Measurements from ENCODE around the gene DSCAM. TPM values are rescaled to one million over a fixed set of nuclear protein-coding genes. Genes with fewer than 3 reads are reported as not detected.

The DSCAM gene
- total RNA-seq, 1 donor: not detected

GRCh38 chr21:40315626-40316025 is 531.3 kb downstream of the DSCAM start:
- H3K4me3 ChIP-seq (ENCODE audit: insufficient read depth, low read length): no peak overlapping the region
- H4K20me1 ChIP-seq (ENCODE audit: insufficient read depth, low read length): no peaks in the 10 kb centered on the region
- H3K36me3 ChIP-seq (ENCODE audit: insufficient read depth, low read length): no peaks in the 10 kb centered on the region
- H3K79me2 ChIP-seq (ENCODE audit: insufficient read depth, low read length): no peaks in the 10 kb centered on the region
- H2AFZ ChIP-seq (ENCODE audit: low read length): no peak overlapping the region
- H3K27ac ChIP-seq (ENCODE audit: low read depth, low read length): no peak overlapping the region
- TF ChIP-seq, protein P1, sequence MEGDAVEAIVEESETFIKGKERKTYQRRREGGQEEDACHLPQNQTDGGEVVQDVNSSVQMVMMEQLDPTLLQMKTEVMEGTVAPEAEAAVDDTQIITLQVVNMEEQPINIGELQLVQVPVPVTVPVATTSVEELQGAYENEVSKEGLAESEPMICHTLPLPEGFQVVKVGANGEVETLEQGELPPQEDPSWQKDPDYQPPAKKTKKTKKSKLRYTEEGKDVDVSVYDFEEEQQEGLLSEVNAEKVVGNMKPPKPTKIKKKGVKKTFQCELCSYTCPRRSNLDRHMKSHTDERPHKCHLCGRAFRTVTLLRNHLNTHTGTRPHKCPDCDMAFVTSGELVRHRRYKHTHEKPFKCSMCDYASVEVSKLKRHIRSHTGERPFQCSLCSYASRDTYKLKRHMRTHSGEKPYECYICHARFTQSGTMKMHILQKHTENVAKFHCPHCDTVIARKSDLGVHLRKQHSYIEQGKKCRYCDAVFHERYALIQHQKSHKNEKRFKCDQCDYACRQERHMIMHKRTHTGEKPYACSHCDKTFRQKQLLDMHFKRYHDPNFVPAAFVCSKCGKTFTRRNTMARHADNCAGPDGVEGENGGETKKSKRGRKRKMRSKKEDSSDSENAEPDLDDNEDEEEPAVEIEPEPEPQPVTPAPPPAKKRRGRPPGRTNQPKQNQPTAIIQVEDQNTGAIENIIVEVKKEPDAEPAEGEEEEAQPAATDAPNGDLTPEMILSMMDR (IDR thresholded peaks at IDR 0.05; ENCODE audit: extremely low read depth, low read depth, low read length): no peak
- no peak overlapping the region for H3K4me2 ChIP-seq (ENCODE audit: insufficient read depth, low read length)
- no peaks in the 10 kb centered on the region for H3K27me3 ChIP-seq (ENCODE audit: insufficient read depth, low read length)
- H3K9me3 ChIP-seq (ENCODE audit: low read depth, low read length): no peaks in the 10 kb centered on the region
- H3K4me1 ChIP-seq (ENCODE audit: insufficient read depth, low read length): no peaks in the 10 kb centered on the region
- no peak for DNase-seq (ENCODE audit: insufficient read length, low spot score, missing footprints)

DNA sequence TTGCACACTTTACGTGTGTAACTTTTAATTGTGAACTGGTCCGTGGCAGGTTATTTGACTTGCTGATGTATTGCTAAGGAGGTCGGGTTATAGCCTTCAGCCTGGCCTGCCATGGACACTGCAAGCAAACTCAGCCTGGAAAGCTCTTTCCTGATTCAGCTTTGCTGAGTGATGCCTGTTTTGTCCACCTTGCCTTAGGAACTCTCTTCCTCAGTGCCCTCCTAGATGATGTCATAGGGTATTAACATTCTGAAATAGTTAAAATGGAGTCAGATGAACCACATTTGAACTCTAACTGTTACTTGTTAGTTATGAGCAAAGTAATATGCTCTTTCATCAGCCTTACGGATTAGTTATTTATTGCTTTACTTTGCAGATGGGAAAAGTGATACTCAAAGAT is 533.7 kb downstream of the DSCAM start:
- Histone ChIP-seq H4K20me1 (ENCODE audit: insufficient read depth, low read length) (no peaks in the 10 kb centered on the region), H3K4me2 (ENCODE audit: insufficient read depth, low read length) (no peak overlapping the region), H3K36me3 (ENCODE audit: insufficient read depth, low read length) (no peaks in the 10 kb centered on the region), H3K4me3 (ENCODE audit: insufficient read depth, low read length) (no peak overlapping the region), H3K79me2 (ENCODE audit: insufficient read depth, low read length) (no peaks in the 10 kb centered on the region), H3K27me3 (ENCODE audit: insufficient read depth, low read length) (no peaks in the 10 kb centered on the region), H3K27ac (ENCODE audit: low read depth, low read length) (no peak overlapping the region), H3K4me1 (ENCODE audit: insufficient read depth, low read length) (no peaks in the 10 kb centered on the region), H3K9me3 (ENCODE audit: low read depth, low read length) (no peaks in the 10 kb centered on the region), H2AFZ (ENCODE audit: low read length) (no peak overlapping the region)
- DNase-seq (ENCODE audit: insufficient read length, low spot score, missing footprints): no peak
- TF ChIP-seq, protein P1 (IDR thresholded peaks at IDR 0.05; ENCODE audit: extremely low read depth, low read depth, low read length): no peak

GRCh38 chr21:40300300-40300699 is 546.7 kb downstream of the DSCAM start:
- H2AFZ ChIP-seq (ENCODE audit: low read length): no peak overlapping the region
- no peak overlapping the region for H3K4me3 ChIP-seq (ENCODE audit: insufficient read depth, low read length)
- H3K4me2 ChIP-seq (ENCODE audit: insufficient read depth, low read length): no peak overlapping the region
- H3K27me3 ChIP-seq (ENCODE audit: insufficient read depth, low read length): no peaks in the 10 kb centered on the region
- no peaks in the 10 kb centered on the region for H3K36me3 ChIP-seq (ENCODE audit: insufficient read depth, low read length)
- no peak overlapping the region for H3K27ac ChIP-seq (ENCODE audit: low read depth, low read length)
- H3K4me1 ChIP-seq (ENCODE audit: insufficient read depth, low read length): no peaks in the 10 kb centered on the region
- no peaks in the 10 kb centered on the region for H4K20me1 ChIP-seq (ENCODE audit: insufficient read depth, low read length)
- H3K9me3 ChIP-seq (ENCODE audit: low read depth, low read length): peaks cover 3% of the 10 kb centered on the region
- no peaks in the 10 kb centered on the region for H3K79me2 ChIP-seq (ENCODE audit: insufficient read depth, low read length)
- TF ChIP-seq, protein P1 (IDR thresholded peaks at IDR 0.05; ENCODE audit: extremely low read depth, low read depth, low read length): no peak
- DNase-seq (ENCODE audit: insufficient read length, low spot score, missing footprints): no peak

DNA sequence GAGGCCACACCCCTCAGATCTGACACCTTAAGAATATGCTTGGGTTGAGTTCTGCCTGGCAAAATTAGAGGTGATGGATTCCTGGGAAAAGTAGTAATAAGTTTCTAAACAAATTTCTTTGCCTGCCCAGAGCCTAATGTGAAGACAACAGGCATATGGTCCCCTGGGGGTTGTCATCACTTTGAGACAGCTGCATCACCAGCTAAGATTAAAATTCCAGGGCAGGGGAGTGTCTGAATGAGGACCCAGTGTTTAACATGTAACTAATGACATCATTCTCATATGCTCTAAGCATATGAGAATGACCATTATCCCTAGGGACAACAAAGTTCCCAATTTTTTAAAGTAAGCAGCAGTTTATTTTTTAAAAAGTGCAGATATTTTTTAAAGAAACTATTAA is 547.5 kb downstream of the DSCAM start:
- H4K20me1 ChIP-seq (ENCODE audit: insufficient read depth, low read length): no peaks in the 10 kb centered on the region
- no peak overlapping the region for H2AFZ ChIP-seq (ENCODE audit: low read length)
- H3K36me3 ChIP-seq (ENCODE audit: insufficient read depth, low read length): no peaks in the 10 kb centered on the region
- TF ChIP-seq, protein P1 (IDR thresholded peaks at IDR 0.05; ENCODE audit: extremely low read depth, low read depth, low read length): no peak
- peaks cover 3% of the 10 kb centered on the region for H3K9me3 ChIP-seq (ENCODE audit: low read depth, low read length)
- H3K4me1 ChIP-seq (ENCODE audit: insufficient read depth, low read length): no peaks in the 10 kb centered on the region
- no peak overlapping the region for H3K27ac ChIP-seq (ENCODE audit: low read depth, low read length)
- H3K4me2 ChIP-seq (ENCODE audit: insufficient read depth, low read length): no peak overlapping the region
- no peak for DNase-seq (ENCODE audit: insufficient read length, low spot score, missing footprints)
- no peak overlapping the region for H3K4me3 ChIP-seq (ENCODE audit: insufficient read depth, low read length)
- H3K27me3 ChIP-seq (ENCODE audit: insufficient read depth, low read length): no peaks in the 10 kb centered on the region
- no peaks in the 10 kb centered on the region for H3K79me2 ChIP-seq (ENCODE audit: insufficient read depth, low read length)

All from osteoblast (primary cell).